Astrocyte of the spinal cord (primary cell): Measurements from ENCODE around the gene MCF2L2.

Source experiments
- DNase-seq: peaks from one replicate; pipeline ENCODE4 v3.0.0; 2011; ENCODE audit warnings: low read depth, low spot score
- H3K4me3 ChIP-seq: 2 replicates; pipeline ENCODE4 v1.5.1; 2011; ENCODE audit warnings: low read depth, mild to moderate bottlenecking, low read length, moderate library complexity
- CTCF ChIP-seq: IDR thresholded peaks from 2 replicates; pipeline ENCODE4 v1.5.1; 2012; ENCODE audit warnings: low read depth, mild to moderate bottlenecking, low read length, inconsistent platforms
- in situ Hi-C: cut with HindIII; loops from 2 replicates; pipeline ENCODE4 v1.10.0; 2017; ENCODE audit warnings: low sequenced_read_pairs

The MCF2L2 gene

DNA sequence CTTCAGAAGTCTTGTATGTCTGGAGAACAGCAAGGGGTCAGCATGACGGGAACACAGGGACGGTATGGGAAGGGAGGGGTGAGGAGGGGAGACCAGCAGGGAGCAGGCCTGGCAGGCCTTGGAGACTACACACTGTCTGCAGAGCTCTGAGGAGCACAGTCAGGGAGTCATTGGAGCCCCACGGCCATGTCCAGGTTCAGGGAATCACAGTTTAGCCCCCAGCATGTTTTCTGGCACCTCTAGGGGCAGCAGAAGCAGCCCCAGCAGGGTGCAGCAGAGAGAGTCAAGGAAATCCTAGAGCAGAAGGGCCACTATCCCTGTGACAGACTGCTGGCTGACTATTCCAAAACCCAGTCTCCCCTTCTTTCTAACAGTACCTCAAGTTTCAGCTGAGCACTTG is 269.1 kb downstream of the MCF2L2 start:
- DNase-seq = no peak
- in situ Hi-C loops = no loop called here
- no peak overlapping the region for H3K4me3 ChIP-seq

GRCh38 chr3:183158551-183159006 is 269.8 kb downstream of the MCF2L2 start:
- TF ChIP-seq CTCF = no peak

More for the DNA sequence above, 269.1 kb downstream of the MCF2L2 start:
- TF ChIP-seq CTCF = peak; percentile 18

GRCh38 chr3:183158113-183158512 is 270.3 kb downstream of the MCF2L2 start:
- H3K4me3 ChIP-seq = no peak overlapping the region
- in situ Hi-C loops = no loop called here
- no peak for TF ChIP-seq CTCF
- no peak for DNase-seq

More at GRCh38 chr3:183158551-183159006, 269.8 kb downstream of the MCF2L2 start:
- peak; percentile 62 for DNase-seq
- in situ Hi-C loops = no loop called here
- H3K4me3 ChIP-seq = no peak overlapping the region

- H3K4me3 ChIP-seq = no peak overlapping the region
- in situ Hi-C loops = no loop called here
- no peak for DNase-seq
- TF ChIP-seq CTCF = no peak
These were observed 272.2 kb downstream of the MCF2L2 start for GRCh38 chr3:183156266-183156665.

- in situ Hi-C loops = no loop called here
- no peak overlapping the region for H3K4me3 ChIP-seq
- DNase-seq = no peak
- TF ChIP-seq CTCF = no peak
These were observed 272.9 kb downstream of the MCF2L2 start for GRCh38 chr3:183155499-183155898.

- no peak overlapping the region for H3K4me3 ChIP-seq
- TF ChIP-seq CTCF = no peak
- in situ Hi-C loops = no loop called here
- no peak for DNase-seq
These were observed 275.0 kb downstream of the MCF2L2 start for GRCh38 chr3:183153210-183153950.
